Right kidney (tissue), 1 donor: Measurements from ENCODE around the gene ZNF256.

Experiments used
- DNase-seq: peaks from one replicate; pipeline ENCODE4 v3.0.0-alpha.2; 2016

ZNF256 gene

DNA sequence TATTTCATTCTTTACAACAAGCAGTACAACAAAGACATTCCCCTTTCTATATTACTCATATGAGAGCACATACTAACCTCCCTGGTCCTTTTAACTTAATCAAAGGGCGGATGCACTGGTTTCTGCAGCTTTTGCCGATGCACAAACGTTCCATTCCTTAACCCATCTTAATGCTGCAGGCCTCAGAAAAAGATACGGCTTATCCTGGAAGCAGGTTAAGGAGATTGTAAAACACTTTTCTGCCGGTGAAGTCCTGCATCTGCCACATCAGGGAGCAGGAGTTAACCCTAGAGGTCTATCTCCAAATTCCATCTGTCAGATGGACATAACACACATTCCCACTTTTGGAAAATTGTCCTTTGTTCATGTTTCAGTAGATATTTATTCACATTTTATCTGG lies 47.2 kb downstream of the ZNF256 start:
- no peak for DNase-seq
